HG03060 (cell line): ENCODE results near the gene PEX11A.

Experiments used
- ATAC-seq: cut with Tn5 transposase; IDR thresholded peaks from one replicate; pipeline ENCODE4 v1.9.1; 2021; ENCODE audit warnings: low read depth, moderate number of reproducible peaks; ENCODE audit not compliant: unreplicated experiment

The PEX11A gene

DNA sequence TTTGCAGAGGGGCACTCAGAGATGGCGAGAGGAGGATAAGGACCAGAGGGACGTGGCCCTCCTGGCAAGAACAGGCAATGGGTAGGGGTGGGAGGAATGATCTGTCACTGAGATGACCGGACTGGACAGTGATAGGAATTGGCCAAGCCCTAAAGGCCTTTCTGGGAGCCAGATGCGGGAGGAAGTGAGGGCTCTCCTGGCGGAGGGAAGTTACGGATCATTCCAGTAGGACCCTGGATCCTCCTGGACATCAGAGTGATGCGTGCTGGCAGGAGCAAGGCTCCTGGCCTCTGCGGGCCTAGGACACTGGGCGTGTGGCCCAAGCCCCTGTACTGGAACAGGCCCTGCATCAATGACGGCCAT, 58.7 kb downstream of the PEX11A start:
- ATAC-seq: no peak
